GM19372 (cell line): ENCODE measurements around the gene FOXO3.
"Not testable (repeated sequence)": the region's sequence is repeated elsewhere in the genome, so short reads cannot be mapped to it uniquely, and the experiment has no call there.

Experiments
- ATAC-seq: cut with Tn5 transposase; IDR thresholded peaks from one replicate; pipeline ENCODE4 v1.9.1; 2021; ENCODE audit warnings: mild to moderate bottlenecking, low read depth, moderate library complexity; ENCODE audit not compliant: unreplicated experiment

The FOXO3 gene

DNA sequence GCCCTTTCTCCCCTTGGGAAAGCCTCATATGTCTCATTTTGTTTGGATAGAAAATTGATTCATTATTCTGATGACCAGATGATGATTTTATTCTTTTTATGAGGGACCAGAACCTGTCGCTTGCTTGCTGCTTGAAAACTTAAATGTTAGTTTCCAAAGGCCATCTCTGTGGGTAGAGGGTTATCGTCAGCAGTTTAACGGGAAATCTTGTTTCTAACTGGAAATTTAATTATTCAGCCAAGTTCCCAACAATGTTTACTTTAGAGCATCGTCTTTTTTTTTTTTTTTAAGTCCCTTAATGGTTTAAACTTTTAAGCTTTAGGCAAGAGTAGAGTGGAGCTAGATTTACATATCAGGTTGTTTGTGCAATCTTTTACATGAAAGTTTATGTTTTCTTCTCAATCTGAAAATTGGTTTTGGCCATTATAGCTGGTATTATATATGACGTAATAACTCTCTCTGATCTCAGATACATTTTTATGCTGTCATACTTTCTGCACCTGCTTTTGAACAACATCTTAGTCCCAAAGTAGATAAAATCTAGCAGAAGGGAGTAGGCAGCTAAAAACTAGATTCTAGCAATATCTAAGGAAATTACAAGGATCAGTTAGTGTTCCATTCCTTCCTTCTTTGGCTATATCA, 93.9 kb downstream of the FOXO3 start:
- ATAC-seq, result no peak

DNA sequence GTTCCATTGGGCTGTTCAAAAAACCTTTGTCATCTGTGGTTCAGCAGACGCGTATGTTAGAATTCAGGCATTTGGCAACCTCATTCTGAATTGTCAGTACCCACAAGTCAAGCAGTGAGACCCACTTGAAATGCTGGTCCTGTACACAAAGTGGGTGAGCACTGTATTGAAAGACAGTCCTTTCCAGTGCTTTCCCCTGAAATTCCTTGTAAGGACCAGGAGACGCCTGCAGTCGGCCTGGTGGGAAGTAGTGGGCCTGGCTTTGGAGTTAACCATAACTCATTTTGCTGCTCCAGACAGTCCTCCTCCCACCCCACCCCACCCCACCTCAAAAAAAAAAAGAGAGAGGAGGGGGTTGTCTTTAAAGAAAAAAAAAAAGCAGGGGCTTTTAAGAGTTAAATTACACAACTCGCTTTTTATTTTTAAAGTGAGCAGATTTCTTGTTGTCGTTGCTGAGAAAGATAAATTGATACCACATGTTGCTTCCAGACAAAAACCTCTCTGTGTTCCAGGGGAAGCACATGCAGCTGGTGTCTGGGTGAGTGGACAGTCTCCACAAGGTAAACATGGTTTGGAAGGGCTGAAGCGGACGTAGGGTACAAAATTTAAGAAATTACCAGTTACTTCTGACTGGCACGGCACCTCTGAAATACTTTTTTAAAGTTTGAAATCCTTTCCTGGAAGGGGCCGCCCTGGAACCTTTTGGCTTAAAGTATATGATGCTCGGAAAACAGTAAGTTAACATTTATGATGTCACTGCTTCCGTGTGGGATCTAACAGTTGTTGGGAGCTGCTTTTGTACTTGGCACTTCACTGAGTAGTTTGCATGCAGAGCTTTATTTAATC, 95.3 kb downstream of the FOXO3 start:
- ATAC-seq, result no peak

DNA sequence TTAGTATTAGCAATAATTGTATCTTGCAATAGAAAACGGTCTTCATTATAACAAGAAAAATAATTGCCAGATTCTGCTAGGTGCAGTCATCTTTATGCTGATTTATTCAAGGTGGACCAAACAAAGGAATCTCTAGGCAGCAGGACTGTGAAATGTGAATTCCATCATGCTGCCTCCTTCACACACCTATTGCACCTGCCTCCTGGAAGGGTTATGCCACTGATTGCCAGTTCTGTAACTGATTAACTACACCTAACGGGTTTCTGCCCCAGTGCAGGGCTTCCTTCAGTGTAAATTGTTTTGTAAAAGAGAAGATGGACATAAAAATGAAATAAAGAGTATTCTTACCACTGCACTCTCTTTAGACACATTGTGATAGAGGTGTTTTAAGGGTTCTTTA, 96.1 kb downstream of the FOXO3 start:
- ATAC-seq, result no peak

DNA sequence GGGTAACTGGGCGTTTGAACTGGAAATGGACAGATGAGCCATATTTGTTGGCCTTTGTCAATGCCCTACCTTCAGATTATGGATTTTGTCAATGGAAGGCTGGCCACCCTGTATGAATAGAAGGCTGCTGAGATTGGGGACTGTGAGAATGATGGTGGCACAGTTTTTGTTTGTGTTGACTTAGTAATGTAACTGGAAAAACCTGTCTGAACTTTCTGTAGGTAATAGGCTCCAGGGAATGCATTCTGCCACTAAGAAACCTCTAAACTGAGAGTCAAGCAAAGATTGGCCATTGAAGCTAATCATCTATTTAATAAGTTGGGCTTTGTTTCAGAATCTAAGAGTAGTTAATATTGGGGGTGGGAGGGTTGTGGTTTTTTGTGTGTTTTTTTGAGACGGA, 97.5 kb downstream of the FOXO3 start:
- no peak for ATAC-seq

DNA sequence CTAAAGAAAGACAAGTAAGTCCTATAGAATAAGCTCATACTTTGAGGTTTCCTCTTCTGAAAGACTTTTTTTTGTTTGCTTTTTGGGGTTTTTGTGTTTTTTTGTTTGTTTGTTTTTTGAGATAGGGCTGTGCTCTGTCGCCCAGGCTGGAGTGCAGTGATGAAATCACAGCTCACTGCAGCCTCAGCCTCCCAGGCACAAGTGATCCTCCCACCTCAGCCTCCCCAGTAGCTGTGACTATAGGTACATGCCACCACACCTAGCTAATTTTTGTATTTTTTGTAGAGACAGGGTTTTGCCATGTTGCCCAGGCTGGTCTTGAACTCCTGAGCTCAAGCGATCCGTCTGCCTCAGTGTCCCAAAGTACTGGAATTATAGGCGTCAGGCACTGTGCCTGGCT, 98.1 kb downstream of the FOXO3 start:
- not testable (repeated sequence) for ATAC-seq

DNA sequence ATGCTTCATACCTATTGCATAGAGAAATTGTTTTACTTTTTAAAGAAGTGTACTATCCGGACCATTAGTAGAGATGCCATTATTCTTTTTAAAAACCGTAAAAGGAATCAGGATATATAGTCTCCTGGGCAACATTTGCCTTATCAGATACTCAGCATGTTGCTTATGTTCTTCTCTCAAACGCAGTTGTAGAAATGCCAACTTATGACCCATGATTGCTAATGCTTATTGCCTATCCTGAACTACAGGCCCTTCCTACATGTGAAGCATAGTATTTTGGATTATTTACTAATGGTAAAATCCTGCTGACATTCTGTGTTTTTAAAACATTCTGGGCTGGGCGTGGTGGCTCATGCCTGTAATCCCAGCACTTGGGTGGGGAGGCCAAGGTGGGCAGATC, 99.5 kb downstream of the FOXO3 start:
- ATAC-seq, result no peak

DNA sequence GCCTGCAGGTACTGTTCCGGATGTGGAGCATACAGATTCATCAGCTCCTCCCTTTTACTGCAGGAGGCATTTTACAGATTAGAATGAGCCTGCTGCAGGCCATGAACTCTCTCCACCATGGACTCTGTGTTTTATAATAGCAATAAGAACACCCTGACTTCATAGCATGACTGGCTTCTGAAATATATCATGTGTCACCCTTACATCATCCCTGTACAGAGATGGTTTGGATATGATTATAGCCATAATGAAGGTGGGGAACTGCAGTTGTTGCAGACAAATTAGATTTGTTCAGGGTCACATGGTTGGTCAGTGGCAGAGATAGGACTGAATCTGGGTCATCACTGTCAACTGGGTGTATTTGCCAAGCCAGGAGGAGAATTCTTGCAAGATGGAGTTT, 100.7 kb downstream of the FOXO3 start:
- no peak for ATAC-seq

DNA sequence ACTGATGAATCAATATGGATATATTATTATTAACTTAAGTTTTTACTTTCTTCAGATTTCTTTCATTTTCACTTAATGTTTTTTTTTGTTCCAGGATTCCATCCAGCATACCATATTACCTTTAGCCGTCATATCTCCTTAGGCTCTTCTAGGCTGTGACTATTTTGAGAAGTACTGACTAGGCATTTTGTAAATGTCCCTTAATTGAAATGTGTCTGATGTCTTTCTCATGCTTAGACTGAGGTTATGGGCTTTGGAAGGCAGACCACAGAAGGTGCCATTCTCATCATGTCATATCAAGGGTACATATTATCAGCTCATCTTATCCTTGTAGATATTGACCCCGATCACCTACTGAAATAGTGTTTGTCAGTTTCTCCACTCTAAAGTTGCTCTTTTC, 101.3 kb downstream of the FOXO3 start:
- no peak for ATAC-seq

DNA sequence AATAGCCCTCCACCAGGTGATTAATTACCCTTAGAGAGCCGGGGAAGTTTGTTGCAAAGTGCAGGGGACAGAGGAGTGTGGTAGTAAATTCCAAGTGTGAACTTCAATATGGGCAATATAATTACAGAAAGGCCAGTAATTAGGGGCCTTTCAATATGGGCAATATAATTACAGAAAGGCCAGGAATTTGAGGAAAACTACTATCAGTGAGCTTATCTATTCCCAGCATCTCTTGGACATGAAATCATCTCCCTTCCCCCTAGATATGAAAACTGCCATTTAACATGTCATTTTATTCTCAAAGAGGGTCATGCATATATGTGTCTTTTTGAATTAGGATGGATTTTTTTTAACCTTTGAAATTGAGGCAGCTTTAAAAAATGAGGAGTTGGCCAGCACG, 102.0 kb downstream of the FOXO3 start:
- ATAC-seq, result no peak

DNA sequence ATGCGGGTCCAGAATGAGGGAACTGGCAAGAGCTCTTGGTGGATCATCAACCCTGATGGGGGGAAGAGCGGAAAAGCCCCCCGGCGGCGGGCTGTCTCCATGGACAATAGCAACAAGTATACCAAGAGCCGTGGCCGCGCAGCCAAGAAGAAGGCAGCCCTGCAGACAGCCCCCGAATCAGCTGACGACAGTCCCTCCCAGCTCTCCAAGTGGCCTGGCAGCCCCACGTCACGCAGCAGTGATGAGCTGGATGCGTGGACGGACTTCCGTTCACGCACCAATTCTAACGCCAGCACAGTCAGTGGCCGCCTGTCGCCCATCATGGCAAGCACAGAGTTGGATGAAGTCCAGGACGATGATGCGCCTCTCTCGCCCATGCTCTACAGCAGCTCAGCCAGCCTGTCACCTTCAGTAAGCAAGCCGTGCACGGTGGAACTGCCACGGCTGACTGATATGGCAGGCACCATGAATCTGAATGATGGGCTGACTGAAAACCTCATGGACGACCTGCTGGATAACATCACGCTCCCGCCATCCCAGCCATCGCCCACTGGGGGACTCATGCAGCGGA, 102.9 kb downstream of the FOXO3 start:
- not testable (repeated sequence) for ATAC-seq

DNA sequence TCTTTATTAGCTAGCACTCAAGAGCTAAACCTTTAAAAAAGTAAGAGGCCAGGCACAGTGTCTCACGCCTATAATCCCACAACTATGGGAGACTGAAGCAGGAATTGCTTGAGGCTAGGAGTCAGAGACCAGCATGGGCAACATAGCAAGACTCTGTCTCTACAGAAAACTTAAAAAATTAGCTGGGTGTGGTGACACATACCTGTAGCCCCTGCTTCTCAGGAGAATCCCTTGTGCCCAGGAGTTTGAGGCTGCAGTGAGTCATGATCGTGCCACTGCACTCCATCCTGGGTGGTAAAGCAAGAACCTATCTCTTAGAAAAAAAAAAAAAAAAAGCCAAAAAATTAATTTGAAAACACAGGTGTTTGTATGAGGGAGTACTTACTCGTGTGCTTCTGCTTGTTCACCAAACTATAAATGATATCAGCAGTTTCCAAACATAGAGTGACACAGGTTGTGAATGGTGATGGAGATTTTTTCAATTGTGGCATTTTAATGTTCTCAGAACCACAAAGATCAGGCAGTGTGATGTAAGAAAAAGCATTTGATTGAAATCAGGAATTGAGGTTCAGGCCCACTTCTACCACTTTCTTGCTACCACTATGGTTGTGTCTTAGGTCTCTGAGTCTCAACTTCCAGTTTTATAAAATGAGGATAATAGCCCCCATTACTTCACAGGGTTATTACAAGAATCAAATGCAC, 104.9 kb downstream of the FOXO3 start:
- ATAC-seq, result no peak

DNA sequence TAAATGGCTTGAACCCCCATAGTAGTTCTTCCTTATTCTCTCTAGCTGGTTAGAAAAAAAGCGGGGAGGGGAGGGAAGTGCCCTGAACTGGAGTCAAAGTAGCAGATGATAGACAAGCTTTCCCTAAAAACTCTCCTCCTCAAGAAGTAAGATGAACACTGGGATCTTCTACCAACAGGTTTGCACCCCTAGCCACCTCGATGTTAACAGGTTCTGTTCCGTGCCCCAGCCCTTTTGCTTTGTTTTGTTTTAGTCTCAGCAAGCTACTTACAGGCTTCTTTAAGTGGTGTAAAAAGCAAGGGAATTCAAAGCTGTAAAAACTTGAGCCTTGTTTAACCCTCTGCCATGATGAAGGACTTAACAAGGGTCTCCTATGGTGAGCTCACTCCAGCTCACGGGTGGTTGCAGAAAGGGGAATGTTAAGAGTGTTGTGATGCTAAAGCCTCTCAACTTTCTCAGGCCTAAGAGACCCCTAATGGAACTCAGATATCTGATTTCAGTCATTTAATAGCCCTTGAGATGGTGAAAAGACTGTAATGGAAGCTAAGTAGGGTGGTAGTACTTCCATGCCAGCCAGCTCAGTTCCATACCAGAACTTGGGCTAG, 106.0 kb downstream of the FOXO3 start:
- ATAC-seq, result no peak

DNA sequence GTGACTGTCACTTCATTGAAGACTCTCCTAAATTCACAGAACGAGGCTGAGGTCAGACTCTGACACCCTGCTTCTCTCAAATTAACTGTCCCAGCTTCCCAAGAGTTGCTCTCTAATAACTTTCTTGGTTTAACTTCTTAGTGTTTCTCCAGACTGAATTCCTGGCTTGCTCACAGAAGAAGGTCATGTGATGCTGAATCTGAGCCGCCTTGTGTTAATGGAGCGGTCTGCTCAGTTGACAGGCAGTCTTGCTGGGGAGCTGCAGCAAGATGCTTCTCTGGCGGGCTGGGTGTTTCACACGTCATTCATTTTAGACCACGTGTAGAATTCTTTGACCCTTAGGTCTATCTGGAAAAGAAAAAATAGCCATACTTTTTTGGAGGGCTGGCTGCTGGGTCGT, 107.3 kb downstream of the FOXO3 start:
- ATAC-seq, result no peak

DNA sequence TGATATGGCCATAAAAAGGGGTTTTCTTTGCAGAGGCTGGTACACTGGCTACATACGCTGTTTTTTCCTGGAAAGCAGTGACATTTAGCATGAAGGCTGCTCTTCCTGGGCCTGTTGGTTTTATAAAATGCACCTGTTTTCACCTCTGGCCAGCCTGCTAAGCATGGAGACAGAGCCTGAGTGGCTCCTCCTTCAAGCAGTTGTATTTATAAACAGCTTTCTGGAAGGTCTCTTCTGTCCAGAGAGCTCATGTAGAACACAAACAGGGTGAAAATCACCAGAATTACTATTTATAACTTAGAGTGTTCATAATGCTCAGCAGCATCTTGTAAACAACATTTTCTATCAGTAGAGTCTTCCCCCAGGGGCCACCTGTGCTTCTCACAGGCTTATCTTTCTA, 109.0 kb downstream of the FOXO3 start:
- no peak for ATAC-seq

DNA sequence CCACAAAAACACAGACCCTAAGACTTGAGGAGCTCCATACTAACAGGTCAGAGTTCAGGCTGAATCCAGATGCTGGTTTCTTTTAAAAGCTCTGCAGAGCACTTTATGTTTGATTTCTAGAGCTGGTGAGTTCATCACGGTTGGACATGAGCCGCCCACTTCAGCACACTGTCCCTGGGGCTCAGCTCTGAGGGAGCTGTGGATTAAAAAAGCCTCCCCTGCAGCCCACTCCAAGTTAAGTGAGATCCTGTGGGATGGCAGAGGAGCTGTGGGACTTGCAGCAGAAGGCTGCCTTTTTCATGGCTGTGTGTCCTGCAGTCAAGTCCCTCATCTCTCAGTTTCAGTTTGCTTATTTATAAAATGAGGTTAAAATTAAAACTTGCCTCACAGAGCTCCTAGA, 110.5 kb downstream of the FOXO3 start:
- ATAC-seq, result no peak

DNA sequence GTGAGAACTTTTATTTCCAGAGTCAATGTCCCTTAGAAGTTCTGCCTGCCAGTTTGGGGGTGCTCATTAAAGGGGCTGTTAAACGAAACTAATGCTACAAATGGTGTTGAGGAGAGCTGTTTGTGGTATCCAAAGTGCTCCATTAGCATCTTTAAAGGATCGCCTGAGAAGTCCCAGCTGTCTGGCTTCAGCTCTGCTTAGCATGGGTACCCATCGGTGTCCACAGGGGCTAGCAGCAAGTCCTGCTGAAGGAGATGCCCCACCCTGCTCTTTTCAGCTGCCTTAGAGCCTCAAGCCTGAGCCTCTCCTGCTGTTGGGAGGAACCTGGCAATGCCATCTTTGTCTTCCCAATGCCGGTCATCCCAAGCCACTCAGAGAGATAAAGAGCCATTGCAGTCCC, 111.1 kb downstream of the FOXO3 start:
- ATAC-seq, result no peak

DNA sequence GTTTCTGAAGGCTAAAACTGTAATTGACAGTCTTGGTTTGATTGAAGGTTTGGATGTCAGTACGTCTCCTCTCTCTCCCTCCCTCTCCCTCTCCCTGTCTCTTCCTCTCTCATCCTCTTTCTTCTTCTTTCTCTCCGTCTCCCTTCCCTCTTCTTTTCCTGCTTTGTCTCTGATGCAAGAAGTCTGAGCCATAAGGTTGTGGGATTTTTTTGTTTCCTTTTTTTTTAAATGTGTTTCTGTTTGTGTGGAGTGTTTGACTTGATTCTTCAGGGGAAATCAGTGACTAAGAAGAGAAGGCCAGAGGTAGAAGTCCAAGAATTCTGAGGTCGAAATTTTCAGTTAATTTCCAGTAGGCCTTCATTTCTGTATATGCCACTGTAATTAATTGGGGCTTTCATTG, 111.9 kb downstream of the FOXO3 start:
- ATAC-seq, result no peak

DNA sequence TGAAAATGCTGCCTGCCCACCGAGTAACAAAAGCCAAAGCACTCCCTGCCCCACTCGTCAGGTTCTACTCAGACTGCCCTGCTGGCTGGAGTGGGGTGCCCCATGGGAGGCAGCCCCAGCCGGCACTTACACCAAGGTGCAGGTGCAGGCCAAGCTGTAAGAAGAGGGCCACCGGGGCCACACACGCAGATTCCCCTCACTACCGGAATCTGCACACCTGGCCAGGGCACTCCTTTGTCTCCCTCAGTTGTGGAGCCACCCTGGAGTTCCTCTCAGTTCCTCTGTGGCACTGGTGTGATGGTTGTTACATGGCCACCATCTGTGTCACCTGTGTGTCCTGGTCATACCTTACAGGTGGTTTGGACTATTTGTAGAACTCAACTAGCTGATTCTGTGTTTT, 112.4 kb downstream of the FOXO3 start:
- no peak for ATAC-seq

DNA sequence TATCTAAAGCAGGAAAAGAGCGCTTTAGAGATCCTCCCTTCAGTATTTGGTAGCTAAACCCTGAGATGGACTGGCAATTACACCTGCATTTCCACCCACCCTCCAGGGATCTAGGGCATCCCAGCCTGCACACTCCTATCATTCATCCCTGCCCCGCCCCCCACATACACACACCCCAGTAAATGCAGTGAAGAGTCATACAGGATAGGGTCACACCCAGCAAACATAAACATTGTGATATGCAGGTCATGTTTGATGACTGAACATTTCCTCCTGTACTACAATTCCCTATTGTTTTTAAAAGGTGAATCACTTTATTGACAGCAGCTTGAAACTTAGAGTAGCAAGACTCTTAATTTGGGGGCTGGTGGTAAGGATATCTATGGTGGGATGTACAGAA, 112.9 kb downstream of the FOXO3 start:
- ATAC-seq, result no peak

DNA sequence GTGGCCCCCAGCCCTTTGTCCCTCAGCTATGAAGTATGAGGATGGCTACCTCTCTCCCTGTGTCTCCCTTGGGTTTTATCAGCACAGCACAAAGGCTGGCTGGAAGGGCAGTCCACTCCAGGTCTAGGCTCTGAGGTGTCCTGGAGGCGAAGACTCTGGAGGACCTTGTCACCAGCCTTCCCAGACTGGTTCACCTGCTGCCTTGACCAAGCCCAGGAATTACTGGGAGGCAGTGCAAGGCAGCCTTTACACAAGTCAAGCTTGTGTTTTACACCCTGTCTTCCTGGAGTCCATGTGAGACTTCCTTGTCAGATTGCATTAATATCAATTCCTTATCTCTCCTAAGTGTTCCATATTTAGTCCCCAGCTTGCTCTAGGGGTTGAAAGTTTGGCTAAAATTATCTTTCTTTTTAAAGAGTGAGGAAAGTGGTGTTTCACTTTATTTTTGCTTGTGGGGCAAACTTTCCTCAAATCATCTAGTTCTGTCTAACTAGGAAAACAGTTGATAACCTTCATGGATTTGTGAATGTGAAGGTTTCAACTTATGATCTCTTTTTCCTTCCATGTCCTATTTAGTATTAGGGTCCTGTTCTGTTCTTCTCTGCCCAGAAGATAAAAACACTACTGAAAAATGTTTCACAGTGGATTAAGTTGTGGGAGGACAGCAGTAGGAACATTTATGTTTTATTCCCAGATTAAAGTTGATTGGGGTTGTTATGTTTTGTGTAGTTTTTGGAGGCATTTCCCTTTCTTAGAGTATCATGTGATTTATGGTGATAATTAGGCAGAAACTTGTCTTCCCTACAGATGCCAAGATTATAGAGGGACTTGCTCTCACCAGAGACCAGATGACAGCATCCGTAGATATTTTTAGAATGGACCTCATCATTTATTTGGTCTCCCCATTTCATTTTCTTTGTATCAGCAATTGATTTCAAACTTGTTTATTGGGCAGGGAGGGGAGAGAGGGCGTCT, 114.8 kb downstream of the FOXO3 start:
- ATAC-seq, result no peak
